ES-I3 (cell line): ENCODE measurements around the gene SH3RF3.
"Not testable (repeated sequence)": the region's sequence is repeated elsewhere in the genome, so short reads cannot be mapped to it uniquely, and the experiment has no call there.

ENCODE experiments used
- H3K36me3 ChIP-seq: 2 replicates; pipeline ENCODE4 v1.6.1; 2013; ENCODE audit warnings: mild to moderate bottlenecking, low read length, control low read depth, moderate library complexity; ENCODE audit not compliant: insufficient read depth
- H3K4me1 ChIP-seq: 2 replicates; pipeline ENCODE4 v1.6.1; 2013; ENCODE audit warnings: mild to moderate bottlenecking, control low read depth, low read length; ENCODE audit not compliant: insufficient read depth
- H3K9ac ChIP-seq: 2 replicates; pipeline ENCODE4 v1.6.1; 2013; ENCODE audit warnings: low read depth, mild to moderate bottlenecking, low read length, moderate library complexity
- H3K9me3 ChIP-seq: 2 replicates; pipeline ENCODE4 v1.6.1; 2013; ENCODE audit warnings: mild to moderate bottlenecking, low read length, moderate library complexity; ENCODE audit not compliant: control insufficient read depth, insufficient read depth

Gene SH3RF3

DNA sequence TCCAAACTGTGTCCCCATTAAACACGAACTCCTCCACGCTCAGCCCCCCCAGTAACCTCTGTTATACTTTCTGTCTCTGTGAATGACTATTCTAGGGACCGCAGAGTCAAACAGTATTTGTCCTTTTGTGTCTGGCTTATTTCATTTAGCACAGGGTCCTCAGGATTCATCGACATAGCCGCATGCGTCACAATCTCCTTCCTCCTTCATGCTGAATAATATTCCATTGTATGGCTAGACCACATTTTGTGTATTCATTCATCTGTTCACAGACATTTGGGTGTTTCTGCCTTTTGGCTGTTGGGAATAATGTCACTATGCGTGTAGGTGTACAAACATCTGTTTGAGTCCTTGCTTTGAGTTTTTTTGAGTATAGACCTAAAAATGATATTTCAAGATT is 80.9 kb downstream of the SH3RF3 start:
- Histone ChIP-seq H3K36me3 (no peaks in the 10 kb centered on the region), H3K4me1 (peaks cover 17% of the 10 kb centered on the region), H3K9me3 (no peaks in the 10 kb centered on the region), H3K9ac (no peak overlapping the region)

DNA sequence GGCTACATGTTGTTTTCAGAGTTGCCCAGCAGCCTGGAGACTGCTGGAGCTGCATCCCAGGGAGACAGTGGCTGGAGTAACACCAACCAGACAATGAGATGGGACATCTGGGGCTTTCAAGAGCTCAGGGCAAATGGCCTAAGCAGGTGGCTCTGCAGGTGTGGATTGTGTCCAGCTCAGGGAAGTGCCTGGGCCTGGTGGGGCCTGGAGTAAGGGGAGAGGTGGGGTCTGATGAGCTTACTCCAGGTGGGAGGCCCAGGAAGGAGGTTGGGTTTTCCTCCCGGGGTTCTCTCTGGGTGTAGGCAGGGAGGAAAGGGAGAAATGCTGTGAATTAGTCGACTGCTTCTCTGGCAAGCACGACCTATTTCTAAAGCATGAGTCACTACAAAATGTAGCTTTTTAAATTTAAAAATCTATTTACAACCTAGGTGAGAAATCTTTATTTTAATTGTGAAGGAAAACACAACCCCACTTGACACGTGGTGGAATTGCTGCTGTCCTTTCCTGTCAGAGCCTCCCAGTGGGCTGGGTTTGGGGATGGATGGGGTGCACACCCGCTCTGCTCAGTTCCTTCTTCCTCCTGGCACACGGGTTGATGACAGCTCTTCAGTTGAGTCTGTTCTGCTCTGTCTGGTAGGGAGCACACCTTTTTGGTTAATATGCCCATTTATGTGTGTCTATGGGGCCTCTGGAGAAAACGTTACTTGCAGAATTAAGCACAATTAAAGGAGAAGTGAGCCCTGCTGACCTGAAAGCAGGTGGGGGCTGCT is 81.6 kb downstream of the SH3RF3 start:
- no peaks in the 10 kb centered on the region for H3K9me3 ChIP-seq
- peaks cover 17% of the 10 kb centered on the region for H3K4me1 ChIP-seq
- H3K9ac ChIP-seq, result no peak overlapping the region
- H3K36me3 ChIP-seq, result no peaks in the 10 kb centered on the region

DNA sequence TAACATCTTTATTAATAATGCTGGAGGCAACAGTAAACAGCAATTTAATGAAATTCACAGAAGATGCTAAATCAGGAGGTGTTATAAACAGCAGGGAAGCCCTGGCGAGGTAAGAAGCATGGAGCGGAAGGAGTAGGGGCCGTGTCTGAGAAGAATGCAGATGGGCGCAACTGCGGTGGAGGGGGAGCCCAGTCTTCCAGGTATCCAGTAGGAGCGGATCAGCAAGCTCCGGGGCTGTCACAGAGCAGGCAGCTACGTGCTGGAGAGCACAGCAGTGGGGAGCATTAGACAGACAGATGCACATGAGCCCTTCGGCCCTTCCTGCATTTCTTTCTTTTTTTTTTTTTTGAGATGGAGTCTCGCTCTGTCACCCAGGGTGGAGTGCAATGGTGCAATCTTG is 82.3 kb downstream of the SH3RF3 start:
- no peak overlapping the region for H3K9ac ChIP-seq
- peaks cover 17% of the 10 kb centered on the region for H3K4me1 ChIP-seq
- no peaks in the 10 kb centered on the region for H3K9me3 ChIP-seq
- H3K36me3 ChIP-seq, result no peaks in the 10 kb centered on the region

DNA sequence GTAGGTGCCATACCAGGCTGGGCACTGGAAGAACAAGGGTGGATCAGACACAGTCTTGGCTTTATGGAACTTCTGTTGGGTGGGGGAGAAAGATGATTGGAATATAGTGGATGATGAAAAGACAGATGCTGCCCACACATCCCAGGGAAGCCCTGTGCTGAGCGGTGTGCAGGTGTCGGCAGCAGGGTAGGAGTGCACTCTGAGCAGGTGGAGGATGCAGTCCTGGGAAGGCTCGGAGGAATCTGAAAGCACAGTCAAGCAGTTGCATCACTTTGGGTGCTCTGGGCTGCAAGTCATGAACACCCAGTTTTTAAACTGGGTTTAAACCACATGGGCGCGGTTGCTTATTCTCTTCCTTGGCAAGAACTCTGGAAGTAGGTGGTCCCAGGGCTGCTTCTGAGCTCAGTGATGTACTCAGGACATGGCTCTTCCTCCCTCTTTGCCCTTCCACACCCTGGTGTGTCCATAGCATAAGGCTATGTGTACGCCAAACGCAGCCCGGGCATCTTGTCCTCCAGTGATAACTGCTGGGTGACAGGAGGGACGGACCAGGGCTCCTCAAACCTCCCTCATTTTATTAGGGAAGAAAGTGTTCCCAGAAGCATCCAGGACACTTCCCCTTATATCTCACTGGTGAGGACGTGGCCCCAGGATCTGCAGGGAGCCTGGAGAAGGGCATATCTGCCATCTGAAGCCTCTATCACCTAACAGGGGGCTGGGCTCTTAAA is 84.0 kb downstream of the SH3RF3 start:
- H3K9ac ChIP-seq, result no peak overlapping the region
- H3K4me1 ChIP-seq, result peaks cover 17% of the 10 kb centered on the region
- H3K9me3 ChIP-seq, result no peaks in the 10 kb centered on the region
- no peaks in the 10 kb centered on the region for H3K36me3 ChIP-seq

DNA sequence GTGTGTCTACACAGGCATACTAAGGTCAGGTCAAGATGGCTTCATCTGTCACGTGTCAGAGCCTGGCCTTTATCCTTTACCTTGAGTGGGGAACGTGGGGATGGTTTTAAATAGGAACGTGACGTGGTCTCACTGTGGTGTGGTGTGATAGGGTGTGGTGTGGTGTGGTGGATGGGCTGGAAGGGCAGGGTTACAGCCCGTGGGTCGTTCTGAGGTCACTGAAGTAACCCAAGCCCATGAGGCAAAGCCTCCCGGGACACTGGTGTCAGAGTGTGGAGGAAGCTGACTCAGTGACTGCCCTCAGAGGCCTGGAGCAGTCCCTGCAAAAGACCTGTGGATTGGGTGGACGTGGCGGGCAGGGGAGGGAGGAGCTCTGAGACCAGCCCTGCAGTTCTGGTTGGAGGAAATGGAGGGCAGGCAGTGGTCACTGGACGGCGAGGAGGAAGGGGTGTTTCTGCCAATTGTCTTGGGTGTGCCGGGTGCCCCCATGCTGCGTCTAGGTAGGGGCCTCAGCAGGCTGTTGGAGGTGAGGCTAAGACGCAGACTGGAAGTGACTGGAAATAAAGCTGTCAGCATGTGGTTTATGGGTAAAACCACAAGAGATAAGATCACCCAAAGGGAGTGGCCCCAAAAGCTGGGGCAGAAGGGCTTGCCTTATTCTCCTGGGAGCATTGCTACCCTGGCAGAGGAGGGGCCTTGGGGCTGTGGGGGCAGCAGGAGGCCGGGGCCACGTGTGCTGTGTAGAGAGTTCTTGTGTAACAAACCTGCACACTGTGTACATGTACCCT is 84.8 kb downstream of the SH3RF3 start:
- Histone ChIP-seq H3K4me1 (peaks cover 17% of the 10 kb centered on the region), H3K9me3 (no peaks in the 10 kb centered on the region), H3K36me3 (no peaks in the 10 kb centered on the region), H3K9ac (no peak overlapping the region)

DNA sequence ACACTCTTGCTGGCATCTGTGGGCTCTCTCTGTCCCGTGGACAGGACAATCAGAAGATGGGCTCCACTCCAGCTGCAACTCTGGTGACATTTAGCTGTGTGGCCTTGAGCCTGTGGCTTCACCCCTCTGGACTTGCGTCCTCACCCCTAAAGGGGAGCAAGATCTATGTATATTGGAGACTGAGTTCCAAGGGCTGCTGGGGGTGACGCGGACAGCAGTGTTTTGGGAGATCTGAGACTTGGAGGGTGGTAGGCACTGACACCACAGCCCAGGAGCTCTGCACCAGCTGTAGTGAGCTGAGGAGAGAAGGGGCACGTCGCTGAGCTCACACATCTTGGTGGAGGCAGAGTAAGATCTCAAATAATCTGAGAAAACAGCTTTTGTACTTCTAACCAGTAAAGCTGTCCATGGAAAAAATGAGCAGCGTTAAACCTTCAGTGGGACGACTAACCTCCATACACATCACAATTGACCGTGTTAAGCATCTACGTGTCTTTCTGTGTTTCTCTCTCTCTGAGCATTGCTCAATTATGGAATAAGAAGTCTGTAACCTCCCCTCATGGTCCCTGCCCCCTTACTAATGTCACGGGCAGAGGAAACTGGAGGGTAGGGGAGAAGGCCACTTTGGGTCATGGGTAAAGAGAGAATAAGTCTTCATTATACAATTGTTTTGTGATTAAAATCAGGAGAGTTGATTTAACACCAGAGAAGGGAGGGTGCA is 85.8 kb downstream of the SH3RF3 start:
- no peaks in the 10 kb centered on the region for H3K36me3 ChIP-seq
- H3K9ac ChIP-seq, result no peak overlapping the region
- peaks cover 13% of the 10 kb centered on the region for H3K4me1 ChIP-seq
- H3K9me3 ChIP-seq, result no peaks in the 10 kb centered on the region

DNA sequence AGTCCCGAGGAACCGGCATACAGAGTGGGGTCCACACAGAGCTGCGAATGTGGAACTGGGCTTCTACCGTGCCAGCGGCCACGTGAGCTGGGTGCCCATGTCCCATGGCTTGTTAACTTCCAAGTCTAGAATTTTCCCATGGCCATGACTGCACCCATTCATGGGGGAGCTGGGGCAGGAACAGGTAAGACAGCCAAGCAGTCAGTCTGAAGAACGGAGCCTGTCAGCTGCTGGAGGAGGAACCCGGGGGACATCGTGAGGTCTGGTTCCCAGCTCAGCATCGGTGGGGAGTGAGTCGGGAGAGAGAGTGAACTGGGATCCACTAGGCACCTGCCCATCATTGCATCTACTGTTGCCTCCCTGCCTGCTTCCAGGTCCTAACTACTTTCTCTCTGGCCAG is 86.9 kb downstream of the SH3RF3 start:
- Histone ChIP-seq H3K36me3 (no peaks in the 10 kb centered on the region), H3K4me1 (peaks cover 3% of the 10 kb centered on the region), H3K9ac (no peak overlapping the region), H3K9me3 (no peaks in the 10 kb centered on the region)

DNA sequence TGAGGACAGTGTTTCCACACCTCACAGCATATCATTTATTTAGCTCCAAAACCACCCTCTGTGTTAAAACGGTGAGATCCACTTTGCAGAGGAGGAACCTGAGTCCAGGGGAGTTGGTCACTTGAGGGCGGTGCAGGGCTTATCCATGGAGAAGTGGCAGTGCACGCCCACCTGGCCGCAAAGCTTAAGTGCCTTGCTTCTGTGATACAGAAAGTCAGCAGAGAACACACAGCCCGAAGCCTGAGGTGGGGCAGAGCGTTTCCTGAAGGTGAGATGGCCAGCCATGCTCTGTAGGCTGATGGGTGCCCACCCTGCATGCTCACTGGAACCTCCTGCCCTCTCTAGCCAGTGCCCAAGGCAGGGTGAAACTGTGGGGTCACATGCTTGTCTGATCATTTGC is 87.3 kb downstream of the SH3RF3 start:
- Histone ChIP-seq H3K9me3 (no peaks in the 10 kb centered on the region), H3K36me3 (no peaks in the 10 kb centered on the region), H3K9ac (no peak overlapping the region), H3K4me1 (no peaks in the 10 kb centered on the region)

DNA sequence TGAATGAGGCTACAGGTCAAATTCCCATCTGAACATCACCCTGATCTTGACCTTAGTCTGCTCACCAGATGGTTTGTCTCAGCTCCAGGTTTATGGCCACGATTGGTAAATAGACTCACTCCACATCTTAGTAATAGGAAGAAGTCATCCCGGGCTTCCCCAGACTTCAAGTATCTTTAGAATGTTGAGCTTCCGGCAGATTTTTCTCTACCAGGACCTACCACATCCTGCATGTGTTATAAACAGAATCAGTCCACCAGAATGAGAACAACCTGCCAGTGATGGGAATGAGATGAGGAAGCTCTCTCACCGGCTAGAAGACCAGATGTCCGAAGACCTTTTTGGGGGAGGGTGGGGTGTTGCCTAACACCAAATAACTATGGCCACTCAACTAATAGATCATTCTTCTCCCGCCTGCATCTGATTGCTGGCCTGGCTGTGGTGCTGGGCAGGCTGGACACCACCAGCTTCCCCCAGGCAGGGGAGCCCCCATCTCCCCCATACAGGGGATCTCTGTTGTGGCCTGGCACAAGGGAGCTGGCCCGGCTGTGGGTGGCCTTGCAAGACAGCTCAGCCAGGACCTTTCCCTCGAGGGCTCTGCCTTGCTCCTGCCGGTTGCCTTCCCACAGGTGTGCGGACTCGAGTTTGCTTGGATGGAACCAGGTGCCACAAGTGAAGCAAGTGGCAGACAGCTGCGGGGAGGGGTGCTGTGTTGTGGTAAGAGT is 88.5 kb downstream of the SH3RF3 start:
- no peaks in the 10 kb centered on the region for H3K36me3 ChIP-seq
- no peak overlapping the region for H3K9ac ChIP-seq
- no peaks in the 10 kb centered on the region for H3K4me1 ChIP-seq
- H3K9me3 ChIP-seq, result no peaks in the 10 kb centered on the region

DNA sequence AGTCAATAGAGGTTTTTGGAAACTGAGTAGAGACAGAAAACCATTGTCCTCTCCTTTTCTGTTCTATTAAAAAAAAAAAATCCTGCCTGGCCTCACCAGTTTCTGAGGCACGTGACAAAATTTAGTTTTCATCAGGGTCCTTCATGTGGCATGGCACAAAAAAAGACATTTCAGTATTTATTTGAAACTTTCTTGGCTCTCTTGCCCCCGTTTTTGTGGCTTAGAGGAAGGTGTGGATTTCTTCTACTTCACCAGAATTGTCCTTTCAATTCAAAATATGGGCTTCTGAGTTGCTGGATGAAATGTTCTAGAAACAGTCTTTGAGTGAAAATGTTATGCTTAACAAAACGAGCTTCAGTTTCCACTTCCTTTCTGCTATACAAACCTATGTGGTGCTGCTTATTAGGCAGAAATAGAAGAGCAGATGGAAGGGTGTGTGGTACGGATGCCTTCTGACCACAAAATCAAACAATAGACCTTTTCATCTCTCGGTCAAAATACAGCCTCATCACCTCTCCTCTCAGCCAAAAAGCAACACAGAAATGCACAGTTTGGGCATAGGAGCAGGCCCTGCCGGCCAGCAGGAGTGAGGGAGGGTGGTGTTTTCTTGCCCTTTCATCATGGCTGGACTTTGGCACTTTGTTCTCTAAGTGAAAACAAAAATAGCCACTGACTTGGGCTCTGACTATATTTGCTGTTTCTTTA is 89.2 kb downstream of the SH3RF3 start:
- Histone ChIP-seq H3K9ac (no peak overlapping the region), H3K36me3 (no peaks in the 10 kb centered on the region), H3K4me1 (no peaks in the 10 kb centered on the region), H3K9me3 (no peaks in the 10 kb centered on the region)

DNA sequence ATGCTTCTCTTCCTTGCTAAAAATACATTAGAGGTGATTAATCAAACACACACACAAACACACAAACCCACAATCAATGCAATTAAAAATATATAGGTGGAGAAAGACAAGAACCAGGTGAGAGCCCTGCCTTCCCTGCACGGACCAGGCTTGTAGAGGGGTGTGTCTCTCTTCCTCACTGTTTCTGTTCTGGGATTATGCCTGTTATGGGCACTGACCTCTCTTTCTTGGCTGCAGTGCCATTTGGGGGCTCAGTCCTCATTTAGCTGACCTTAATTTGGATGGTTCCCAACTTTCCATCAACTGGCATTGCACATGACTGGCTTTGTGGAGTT is 89.8 kb downstream of the SH3RF3 start:
- no peaks in the 10 kb centered on the region for H3K9me3 ChIP-seq
- no peak overlapping the region for H3K9ac ChIP-seq
- no peaks in the 10 kb centered on the region for H3K4me1 ChIP-seq
- no peaks in the 10 kb centered on the region for H3K36me3 ChIP-seq

DNA sequence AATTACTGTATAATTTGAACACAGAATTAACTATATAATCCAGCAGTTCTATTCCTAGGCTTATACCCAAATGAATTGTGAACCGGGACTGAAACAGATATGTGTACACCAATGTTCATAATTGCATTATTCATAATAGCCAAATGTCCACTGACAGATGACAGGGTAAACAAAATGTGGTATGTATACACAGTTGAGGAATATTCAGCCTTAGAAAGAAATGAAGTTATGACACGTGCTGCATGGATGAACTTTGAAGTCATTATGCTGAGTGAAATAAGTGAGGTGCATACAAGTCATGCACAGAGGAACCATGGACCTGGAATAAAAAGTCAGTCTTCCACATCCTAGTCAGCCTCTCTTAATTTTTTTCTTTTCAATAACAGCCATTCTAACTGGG is 91.9 kb downstream of the SH3RF3 start:
- H3K9ac ChIP-seq, result no peak overlapping the region
- no peaks in the 10 kb centered on the region for H3K4me1 ChIP-seq

DNA sequence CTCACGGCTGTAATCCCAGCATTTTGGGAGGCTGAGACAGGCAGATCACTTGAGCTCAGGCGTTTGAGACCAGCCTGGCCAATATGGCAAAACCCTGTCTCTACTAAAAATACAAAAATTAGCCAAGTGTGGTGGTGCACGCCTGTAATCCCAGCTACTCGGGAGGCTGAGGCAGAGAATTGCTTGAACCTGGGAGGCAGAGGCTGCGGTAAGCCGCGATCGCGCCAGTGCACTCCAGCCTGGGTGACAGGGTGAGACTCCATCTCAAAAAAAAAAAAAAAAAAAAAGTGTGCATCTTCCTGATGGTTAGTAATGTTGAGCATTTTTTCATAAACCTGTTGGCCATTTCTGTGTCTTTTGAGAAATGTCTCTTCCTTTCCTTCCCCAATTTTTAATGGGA is 92.3 kb downstream of the SH3RF3 start:
- not testable (repeated sequence) for H3K9me3 ChIP-seq, H3K4me1 ChIP-seq, H3K36me3 ChIP-seq, H3K9ac ChIP-seq

More for the DNA sequence above, 91.9 kb downstream of the SH3RF3 start:
- Histone ChIP-seq H3K9me3 (no peaks in the 10 kb centered on the region), H3K36me3 (no peaks in the 10 kb centered on the region)
